T-helper 1 cell treated with Interleukin-12 subunit alpha and Interleukin-12 subunit beta and Interleukin-4 antibody, amounts not matched to agents 30 μg/mL and 1 μg/mL, for 36 hours (primary cell): ENCODE measurements around the gene NCAPD3.

Experiments used
- H3K27ac Mint-ChIP-seq: one replicate; pipeline ENCODE4 v1.8.0; 2021; ENCODE audit warnings: mild to moderate bottlenecking, mixed read lengths
- H3K27me3 Mint-ChIP-seq: one replicate; pipeline ENCODE4 v1.8.0; 2021; ENCODE audit warnings: low read depth, mixed read lengths
- H3K36me3 Mint-ChIP-seq: one replicate; pipeline ENCODE4 v1.8.0; 2021; ENCODE audit warnings: low read depth, mixed read lengths
- H3K4me1 Mint-ChIP-seq: one replicate; pipeline ENCODE4 v1.8.0; 2021; ENCODE audit warnings: low read depth, mixed read lengths
- H3K4me3 Mint-ChIP-seq: one replicate; pipeline ENCODE4 v1.8.0; 2021; ENCODE audit warnings: mild to moderate bottlenecking, moderate library complexity, mixed read lengths
- H3K9me3 Mint-ChIP-seq: one replicate; pipeline ENCODE4 v1.8.0; 2021; ENCODE audit warnings: mixed read lengths

NCAPD3 gene

DNA sequence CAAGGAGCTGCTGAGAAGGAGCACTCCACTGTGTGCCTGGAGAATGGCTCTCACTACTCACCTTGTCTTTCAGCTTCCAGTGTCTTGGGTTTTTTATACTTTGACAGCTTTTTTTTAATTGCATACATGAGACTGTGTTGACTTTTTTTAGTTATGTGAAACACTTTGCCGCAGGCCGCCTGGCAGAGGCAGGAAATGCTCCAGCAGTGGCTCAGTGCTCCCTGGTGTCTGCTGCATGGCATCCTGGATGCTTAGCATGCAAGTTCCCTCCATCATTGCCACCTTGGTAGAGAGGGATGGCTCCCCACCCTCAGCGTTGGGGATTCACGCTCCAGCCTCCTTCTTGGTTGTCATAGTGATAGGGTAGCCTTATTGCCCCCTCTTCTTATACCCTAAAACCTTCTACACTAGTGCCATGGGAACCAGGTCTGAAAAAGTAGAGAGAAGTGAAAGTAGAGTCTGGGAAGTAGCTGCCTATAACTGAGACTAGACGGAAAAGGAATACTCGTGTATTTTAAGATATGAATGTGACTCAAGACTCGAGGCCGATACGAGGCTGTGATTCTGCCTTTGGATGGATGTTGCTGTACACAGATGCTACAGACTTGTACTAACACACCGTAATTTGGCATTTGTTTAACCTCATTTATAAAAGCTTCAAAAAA, 72.6 kb downstream of the NCAPD3 start:
- H3K4me3 Mint-ChIP-seq: no peak overlapping the region
- no peak overlapping the region for H3K27ac Mint-ChIP-seq
- H3K27me3 Mint-ChIP-seq: no peaks in the 10 kb centered on the region
- H3K36me3 Mint-ChIP-seq: peaks cover 38% of the 10 kb centered on the region
- no peaks in the 10 kb centered on the region for H3K9me3 Mint-ChIP-seq
- no peaks in the 10 kb centered on the region for H3K4me1 Mint-ChIP-seq

DNA sequence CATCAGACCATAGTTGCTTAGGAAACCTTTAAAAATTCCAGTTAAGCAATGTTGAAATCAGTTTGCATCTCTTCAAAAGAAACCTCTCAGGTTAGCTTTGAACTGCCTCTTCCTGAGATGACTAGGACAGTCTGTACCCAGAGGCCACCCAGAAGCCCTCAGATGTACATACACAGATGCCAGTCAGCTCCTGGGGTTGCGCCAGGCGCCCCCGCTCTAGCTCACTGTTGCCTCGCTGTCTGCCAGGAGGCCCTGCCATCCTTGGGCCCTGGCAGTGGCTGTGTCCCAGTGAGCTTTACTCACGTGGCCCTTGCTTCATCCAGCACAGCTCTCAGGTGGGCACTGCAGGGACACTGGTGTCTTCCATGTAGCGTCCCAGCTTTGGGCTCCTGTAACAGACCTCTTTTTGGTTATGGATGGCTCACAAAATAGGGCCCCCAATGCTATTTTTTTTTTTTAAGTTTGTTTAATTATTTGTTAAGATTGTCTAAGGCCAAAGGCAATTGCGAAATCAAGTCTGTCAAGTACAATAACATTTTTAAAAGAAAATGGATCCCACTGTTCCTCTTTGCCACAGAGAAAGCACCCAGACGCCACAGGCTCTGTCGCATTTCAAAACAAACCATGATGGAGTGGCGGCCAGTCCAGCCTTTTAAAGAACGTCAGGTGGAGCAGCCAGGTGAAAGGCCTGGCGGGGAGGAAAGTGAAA, 73.4 kb downstream of the NCAPD3 start:
- no peaks in the 10 kb centered on the region for H3K4me1 Mint-ChIP-seq
- peaks cover 30% of the 10 kb centered on the region for H3K36me3 Mint-ChIP-seq
- H3K9me3 Mint-ChIP-seq: no peaks in the 10 kb centered on the region
- no peaks in the 10 kb centered on the region for H3K27me3 Mint-ChIP-seq
- no peak overlapping the region for H3K27ac Mint-ChIP-seq
- no peak overlapping the region for H3K4me3 Mint-ChIP-seq

DNA sequence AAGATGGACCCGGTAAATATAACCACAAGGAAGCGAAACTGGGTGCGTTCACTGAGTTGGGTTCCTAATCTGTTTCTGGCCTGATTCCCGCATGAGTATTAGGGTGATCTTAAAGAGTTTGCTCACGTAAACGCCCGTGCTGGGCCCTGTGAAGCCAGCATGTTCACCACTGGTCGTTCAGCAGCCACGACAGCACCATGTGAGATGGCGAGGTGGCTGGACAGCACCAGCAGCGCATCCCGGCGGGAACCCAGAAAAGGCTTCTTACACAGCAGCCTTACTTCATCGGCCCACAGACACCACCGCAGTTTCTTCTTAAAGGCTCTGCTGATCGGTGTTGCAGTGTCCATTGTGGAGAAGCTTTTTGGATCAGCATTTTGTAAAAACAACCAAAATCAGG, 74.4 kb downstream of the NCAPD3 start:
- peaks cover 23% of the 10 kb centered on the region for H3K36me3 Mint-ChIP-seq
- no peak overlapping the region for H3K27ac Mint-ChIP-seq
- no peak overlapping the region for H3K4me3 Mint-ChIP-seq
- H3K9me3 Mint-ChIP-seq: no peaks in the 10 kb centered on the region
- no peaks in the 10 kb centered on the region for H3K27me3 Mint-ChIP-seq
- peaks cover under 1% of the 10 kb centered on the region for H3K4me1 Mint-ChIP-seq

DNA sequence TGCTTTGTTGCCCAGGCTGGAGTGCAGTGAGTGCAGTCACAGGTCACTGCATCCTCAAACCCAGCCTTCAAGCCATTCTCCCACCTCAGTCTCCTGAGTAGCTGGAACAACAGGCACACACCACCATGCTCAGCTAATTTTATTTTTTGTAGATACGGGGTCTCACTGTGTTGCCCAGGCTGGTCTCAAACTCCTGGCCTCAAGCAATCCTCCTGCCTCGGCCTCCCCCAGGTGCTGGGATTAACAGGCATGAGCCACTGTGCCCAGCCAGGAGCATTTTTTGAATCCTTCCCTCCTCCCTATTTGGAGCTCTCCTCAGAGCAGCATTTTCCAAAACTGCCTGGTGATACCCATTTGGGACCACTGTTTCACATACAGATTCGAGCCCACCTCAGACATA, 77.2 kb downstream of the NCAPD3 start:
- Mint-ChIP-seq H3K4me1 (peaks cover 10% of the 10 kb centered on the region), H3K27me3 (no peaks in the 10 kb centered on the region), H3K9me3 (no peaks in the 10 kb centered on the region), H3K36me3 (peaks cover 13% of the 10 kb centered on the region), H3K4me3 (no peak overlapping the region), H3K27ac (no peak overlapping the region)

DNA sequence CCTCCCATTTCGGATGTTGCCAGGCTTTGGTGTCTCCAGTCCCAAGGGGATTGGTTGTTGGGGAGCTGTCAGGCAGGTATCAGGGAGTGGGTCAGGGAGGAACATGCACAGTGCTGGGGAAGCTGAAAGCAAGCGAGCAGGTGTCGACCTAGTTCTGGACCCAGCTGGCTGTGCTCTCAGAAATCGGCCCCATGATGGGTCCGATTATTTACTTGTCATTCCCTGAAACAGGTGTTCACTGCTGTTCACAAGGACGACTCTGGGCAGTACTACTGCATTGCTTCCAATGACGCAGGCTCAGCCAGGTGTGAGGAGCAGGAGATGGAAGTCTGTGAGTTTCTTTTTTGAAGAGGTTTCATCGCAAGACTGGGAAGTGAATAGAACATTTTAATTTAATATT, 78.1 kb downstream of the NCAPD3 start:
- Mint-ChIP-seq H3K4me1 (peaks cover 10% of the 10 kb centered on the region), H3K27me3 (no peaks in the 10 kb centered on the region), H3K36me3 (peaks cover 5% of the 10 kb centered on the region), H3K9me3 (no peaks in the 10 kb centered on the region), H3K27ac (no peak overlapping the region), H3K4me3 (no peak overlapping the region)

DNA sequence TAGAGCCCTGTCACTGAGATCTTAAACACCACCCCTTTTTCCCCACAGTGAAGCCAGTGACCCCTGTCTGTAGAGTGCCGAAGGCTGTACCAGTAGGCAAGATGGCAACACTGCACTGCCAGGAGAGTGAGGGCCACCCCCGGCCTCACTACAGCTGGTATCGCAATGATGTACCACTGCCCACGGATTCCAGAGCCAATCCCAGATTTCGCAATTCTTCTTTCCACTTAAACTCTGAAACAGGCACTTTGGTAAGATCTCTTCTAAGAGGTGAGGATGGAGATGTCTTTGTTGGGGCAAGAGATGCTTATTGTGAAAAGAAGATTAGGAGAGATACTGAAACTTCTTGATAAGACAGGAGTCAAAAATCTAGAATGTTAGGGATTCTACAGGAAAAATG, 79.0 kb downstream of the NCAPD3 start:
- H3K4me1 Mint-ChIP-seq: peaks cover 10% of the 10 kb centered on the region
- H3K4me3 Mint-ChIP-seq: no peak overlapping the region
- H3K9me3 Mint-ChIP-seq: no peaks in the 10 kb centered on the region
- no peak overlapping the region for H3K27ac Mint-ChIP-seq
- no peaks in the 10 kb centered on the region for H3K27me3 Mint-ChIP-seq
- peaks cover 2% of the 10 kb centered on the region for H3K36me3 Mint-ChIP-seq

DNA sequence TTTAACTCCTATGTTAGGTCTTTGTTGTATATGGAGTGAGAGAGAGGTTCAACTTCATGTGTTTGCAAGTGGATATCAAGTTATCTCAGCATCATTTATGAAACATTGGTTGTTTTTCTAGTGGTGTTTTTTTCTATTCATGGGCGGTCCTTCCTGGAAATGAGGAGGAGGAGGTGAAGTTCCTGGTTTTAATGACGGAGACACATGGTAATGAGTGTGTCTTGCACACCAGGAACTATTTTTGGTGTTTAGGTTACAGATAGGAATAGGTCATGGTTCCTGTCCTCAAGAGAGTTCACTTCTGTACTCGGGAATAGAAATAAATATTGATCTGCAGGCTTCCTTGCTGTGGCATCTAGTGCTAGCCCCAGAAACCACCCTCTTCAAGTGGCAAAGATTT, 80.0 kb downstream of the NCAPD3 start:
- Mint-ChIP-seq H3K27me3 (no peaks in the 10 kb centered on the region), H3K4me1 (peaks cover 10% of the 10 kb centered on the region), H3K27ac (no peak overlapping the region), H3K9me3 (no peaks in the 10 kb centered on the region), H3K4me3 (no peak overlapping the region), H3K36me3 (no peaks in the 10 kb centered on the region)

DNA sequence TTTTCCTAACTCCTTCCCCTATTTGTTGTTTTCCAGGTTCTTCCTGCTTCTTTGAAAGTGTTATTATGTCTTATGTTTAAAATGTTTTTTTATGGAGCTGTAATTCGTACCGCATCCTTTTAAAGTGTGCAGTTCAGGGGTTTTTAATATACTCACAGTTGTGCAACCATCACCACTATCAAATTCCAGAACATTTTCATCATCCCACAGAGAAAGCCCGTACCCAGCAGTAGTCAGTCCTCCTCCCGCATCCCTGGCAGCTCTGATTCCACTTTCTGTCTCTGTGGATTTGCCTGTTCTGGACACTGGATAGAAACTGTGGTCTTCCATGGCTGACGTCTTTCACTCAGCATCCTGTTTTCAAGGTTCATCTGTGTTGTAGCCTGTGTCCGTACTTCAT, 81.2 kb downstream of the NCAPD3 start:
- Mint-ChIP-seq H3K4me1 (peaks cover 10% of the 10 kb centered on the region), H3K36me3 (no peaks in the 10 kb centered on the region), H3K9me3 (no peaks in the 10 kb centered on the region), H3K27me3 (no peaks in the 10 kb centered on the region), H3K4me3 (no peak overlapping the region), H3K27ac (no peak overlapping the region)

DNA sequence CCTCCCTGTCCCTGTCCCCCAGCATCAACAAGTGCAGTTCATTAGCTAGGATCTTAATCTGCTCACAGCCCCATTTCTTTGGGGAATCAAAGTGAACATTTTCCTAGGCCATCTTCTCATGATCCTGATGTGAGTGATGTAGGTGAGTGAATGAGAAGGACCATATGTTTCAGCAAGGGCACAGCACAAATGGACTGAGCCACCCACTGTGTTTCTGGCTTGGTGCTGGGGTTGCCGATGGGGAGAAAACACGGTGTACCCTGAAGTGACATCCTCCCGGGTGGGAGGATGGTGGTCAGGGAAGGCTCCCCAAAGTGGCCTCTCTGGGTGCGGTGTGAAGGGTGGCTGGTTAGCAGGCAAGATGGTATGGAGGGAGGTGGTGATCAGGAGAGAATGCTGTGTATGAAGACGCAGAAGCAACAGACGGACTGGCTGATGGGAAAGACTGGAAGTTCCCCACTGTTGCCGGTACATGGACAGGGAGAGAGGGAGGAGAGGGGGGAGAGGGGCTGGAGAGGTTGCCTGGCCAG, 82.7 kb downstream of the NCAPD3 start:
- Mint-ChIP-seq H3K9me3 (no peaks in the 10 kb centered on the region), H3K4me3 (no peak overlapping the region), H3K27me3 (no peaks in the 10 kb centered on the region), H3K27ac (no peak overlapping the region), H3K4me1 (peaks cover 10% of the 10 kb centered on the region), H3K36me3 (no peaks in the 10 kb centered on the region)

DNA sequence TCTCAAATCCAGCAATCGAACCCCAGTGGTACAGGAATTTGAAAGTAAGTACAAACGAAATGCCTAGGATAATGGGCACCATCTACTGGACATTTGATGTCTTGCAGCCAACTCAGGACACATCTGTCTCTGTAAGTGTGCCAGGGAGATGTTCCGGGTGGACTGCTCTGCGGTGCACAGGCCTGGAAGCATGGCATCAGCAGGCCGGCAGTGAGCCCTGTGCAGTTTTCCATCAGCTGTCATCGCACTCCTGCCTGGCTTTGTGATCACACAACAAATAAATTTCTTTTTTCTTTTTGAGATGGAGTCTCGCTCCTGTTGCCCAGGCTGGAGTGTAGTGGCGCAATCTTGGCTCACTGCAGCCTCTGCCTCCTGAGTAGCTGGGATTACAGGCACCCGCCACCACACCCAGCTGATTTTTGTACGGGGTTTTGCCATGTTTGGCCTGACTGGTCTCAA, 83.9 kb downstream of the NCAPD3 start:
- no peak overlapping the region for H3K4me3 Mint-ChIP-seq
- H3K27me3 Mint-ChIP-seq: no peaks in the 10 kb centered on the region
- no peak overlapping the region for H3K27ac Mint-ChIP-seq
- H3K4me1 Mint-ChIP-seq: peaks cover 10% of the 10 kb centered on the region
- no peaks in the 10 kb centered on the region for H3K36me3 Mint-ChIP-seq
- H3K9me3 Mint-ChIP-seq: no peaks in the 10 kb centered on the region

DNA sequence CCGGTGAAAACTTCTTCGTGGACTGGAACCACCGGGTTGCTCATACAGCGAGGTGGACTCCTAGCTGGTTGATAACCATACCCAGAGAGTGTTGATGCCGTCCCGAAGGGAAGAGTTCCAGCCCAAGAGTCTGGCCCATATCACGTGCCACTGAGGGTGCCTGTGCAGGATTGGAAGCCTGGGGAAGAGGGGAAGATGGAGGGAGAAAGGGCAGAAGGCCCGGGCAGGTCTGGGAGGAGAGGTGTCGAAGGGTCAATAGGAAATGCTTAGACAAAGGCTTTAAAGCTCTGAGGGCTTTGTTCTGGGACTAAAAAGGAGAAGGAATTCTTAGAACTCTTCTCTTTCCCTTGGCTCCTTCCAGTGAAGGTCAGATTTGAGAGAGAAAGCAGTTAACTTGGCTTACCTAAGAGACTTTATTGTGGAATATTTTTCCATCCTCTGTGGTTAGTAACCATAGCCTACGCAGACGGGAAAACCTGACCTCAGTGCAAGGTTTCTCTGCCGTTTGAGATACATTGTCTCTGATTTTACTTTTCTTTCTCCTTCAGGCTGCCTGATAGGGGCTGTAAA, 84.4 kb downstream of the NCAPD3 start:
- Mint-ChIP-seq H3K27me3 (no peaks in the 10 kb centered on the region), H3K36me3 (no peaks in the 10 kb centered on the region), H3K4me3 (no peak overlapping the region), H3K27ac (no peak overlapping the region), H3K4me1 (peaks cover 10% of the 10 kb centered on the region), H3K9me3 (no peaks in the 10 kb centered on the region)

DNA sequence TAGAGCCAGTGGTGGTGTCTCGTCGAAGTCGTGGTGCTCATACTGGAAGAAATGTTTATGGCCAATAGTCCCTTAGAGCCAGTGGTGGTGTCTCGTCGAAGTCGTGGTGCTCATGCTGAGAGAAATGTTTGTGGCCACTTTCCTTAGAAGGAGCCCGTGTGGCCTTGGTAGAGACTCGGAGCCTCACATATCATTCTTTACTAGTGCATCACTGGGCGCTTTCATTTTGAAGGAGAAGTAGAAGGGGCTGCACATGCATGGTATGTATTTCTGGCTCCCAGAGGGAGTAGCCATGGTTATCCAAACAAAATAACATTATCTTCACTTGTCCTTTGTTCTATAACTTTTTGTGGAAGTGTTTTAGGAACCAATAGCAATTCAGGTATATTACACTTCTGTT, 85.4 kb downstream of the NCAPD3 start:
- Mint-ChIP-seq H3K4me1 (peaks cover 2% of the 10 kb centered on the region), H3K4me3 (no peak overlapping the region), H3K27me3 (no peaks in the 10 kb centered on the region), H3K9me3 (peaks cover 3% of the 10 kb centered on the region), H3K27ac (no peak overlapping the region), H3K36me3 (no peaks in the 10 kb centered on the region)

DNA sequence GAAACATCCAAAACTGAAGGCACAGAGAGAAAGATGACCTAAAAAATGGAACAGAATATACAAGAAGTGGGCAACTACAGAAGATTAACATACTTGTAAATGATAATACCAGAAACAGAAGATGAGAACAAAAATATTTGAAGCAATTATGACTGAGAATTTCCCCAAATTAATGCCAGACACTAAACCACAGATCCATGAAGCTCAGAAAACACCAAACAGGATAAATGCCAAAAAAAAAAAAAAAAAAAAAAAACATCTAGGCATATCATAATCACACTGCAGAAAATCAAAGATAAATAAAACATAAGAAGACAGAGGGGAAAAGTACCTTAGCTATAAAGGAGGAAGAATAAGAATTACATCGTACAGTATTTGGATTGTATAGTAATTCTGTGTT, 89.6 kb downstream of the NCAPD3 start:
- Mint-ChIP-seq H3K4me3 (no peak overlapping the region), H3K27ac (no peak overlapping the region), H3K4me1 (no peaks in the 10 kb centered on the region), H3K36me3 (peaks cover 8% of the 10 kb centered on the region), H3K9me3 (peaks cover 23% of the 10 kb centered on the region), H3K27me3 (peaks cover 7% of the 10 kb centered on the region)

DNA sequence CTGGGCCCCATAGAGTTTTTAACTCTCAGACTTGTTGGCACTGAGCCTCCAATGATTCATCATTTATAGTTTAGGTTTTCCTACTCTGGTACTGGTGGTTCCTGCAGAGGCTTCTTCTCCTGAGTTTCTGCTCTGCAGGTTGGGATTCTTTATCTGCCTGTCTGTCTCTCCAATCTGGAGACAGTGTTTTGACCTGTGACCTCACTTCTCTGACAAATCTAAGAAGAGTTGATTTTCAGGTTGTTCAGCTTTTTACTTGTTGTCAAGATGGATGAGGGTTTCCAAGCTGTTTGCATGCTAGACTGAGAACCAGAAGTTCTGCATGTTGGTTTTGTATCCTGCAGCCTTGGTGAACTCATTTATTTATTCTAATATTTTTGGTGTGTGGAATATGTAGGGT, 91.0 kb downstream of the NCAPD3 start:
- Mint-ChIP-seq H3K27me3 (peaks cover 7% of the 10 kb centered on the region), H3K9me3 (peaks cover 23% of the 10 kb centered on the region), H3K4me1 (no peaks in the 10 kb centered on the region)

DNA sequence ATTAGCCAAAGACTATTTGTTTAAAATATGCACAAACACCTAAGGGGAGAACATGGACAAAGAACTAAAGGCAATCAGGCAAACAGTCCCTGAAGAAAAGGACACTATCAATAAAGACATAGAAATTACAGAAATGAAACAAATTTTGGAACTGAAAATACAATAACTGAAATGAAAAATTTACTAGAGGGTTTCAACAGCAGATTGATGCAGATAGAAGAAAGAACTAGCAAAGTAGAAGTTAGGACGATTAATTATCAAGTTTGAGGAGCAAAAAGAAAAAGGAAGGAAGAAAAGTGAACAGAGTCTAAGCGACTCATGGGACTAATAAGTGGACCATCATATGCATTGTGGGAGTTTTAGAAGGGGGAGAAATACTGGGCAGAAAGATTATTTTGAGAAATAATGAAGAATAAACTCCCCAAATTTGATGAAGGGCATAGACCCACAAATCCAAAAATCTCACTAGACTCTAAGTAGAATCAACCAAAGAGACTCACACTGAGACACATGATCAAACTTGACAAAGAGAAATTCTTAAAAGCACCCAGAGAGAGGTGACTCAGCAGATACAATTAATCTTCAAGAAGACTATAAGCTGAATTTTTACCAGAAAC, 92.0 kb downstream of the NCAPD3 start:
- Mint-ChIP-seq H3K9me3 (peaks cover 23% of the 10 kb centered on the region), H3K27ac (no peak overlapping the region), H3K4me3 (no peak overlapping the region), H3K4me1 (no peaks in the 10 kb centered on the region), H3K36me3 (peaks cover 8% of the 10 kb centered on the region), H3K27me3 (peaks cover 7% of the 10 kb centered on the region)

More for the DNA sequence above, 91.0 kb downstream of the NCAPD3 start:
- no peak overlapping the region for H3K27ac Mint-ChIP-seq
- H3K4me3 Mint-ChIP-seq: no peak overlapping the region
- peaks cover 8% of the 10 kb centered on the region for H3K36me3 Mint-ChIP-seq
